IMR-90 (cell line): Measurements from ENCODE around the gene STUM. TPM values are rescaled to one million over a fixed set of nuclear protein-coding genes. Genes with fewer than 3 reads are reported as not detected.

Source experiments
- ATAC-seq: fragments of 200-7000 bp; cut with Tn5 transposase; 2 replicates; pipeline ENCODE4 v1.9.1; 2020; ENCODE audit warnings: low read depth, mild to moderate bottlenecking, moderate library complexity
- BruUV-seq: library from RNA; stranded (reverse); fragments of 400-500 nt; replicated peaks from 2 replicates; lab custom pipeline; 2021; lab: Mats Ljungman, UMichigan
- CTCF ChIA-PET: fragments of 300-600 bp; formaldehyde crosslinking; extraction: SDS; loops from one replicate; lab custom pipeline; 2021; ENCODE audit warnings: antibody characterized with exemption; lab: Yijun Ruan, JAX
- POLR2A ChIA-PET: fragments of 300-600 bp; sonication (Branson Sonifier 250); formaldehyde crosslinking; loops from one replicate; lab custom pipeline; 2022; ENCODE audit warnings: antibody characterized with exemption; ENCODE audit not compliant: unreplicated experiment; lab: Charles Lee
- DNase-seq: peaks from one replicate; pipeline ENCODE4 v3.0.0; 2013
- H2AFZ ChIP-seq: replicated peaks from 2 replicates; pipeline ENCODE3; 2013; ENCODE audit warnings: low read length, mild to moderate bottlenecking; ENCODE audit not compliant: poor library complexity
- H2AK5ac ChIP-seq: 2 replicates; pipeline ENCODE4 v1.6.1; 2013; ENCODE audit warnings: low read depth, low read length, inconsistent platforms
- H2AK9ac ChIP-seq: replicated peaks from 2 replicates; pipeline ENCODE3; 2013; ENCODE audit warnings: mild to moderate bottlenecking, low read depth, low read length, moderate library complexity; ENCODE audit not compliant: poor library complexity
- H2BK120ac ChIP-seq: 2 replicates; pipeline ENCODE4 v1.6.1; 2013; ENCODE audit warnings: low read depth, low read length, inconsistent platforms
- H2BK15ac ChIP-seq: 3 replicates; pipeline ENCODE4 v1.6.1; 2013; ENCODE audit warnings: low read depth, low read length, inconsistent platforms
- H2BK20ac ChIP-seq: 2 replicates; pipeline ENCODE4 v1.6.1; 2013; ENCODE audit warnings: low read depth, mild to moderate bottlenecking, inconsistent platforms, low read length, moderate library complexity
- H2BK5ac ChIP-seq: 2 replicates; pipeline ENCODE4 v1.6.1; 2013; ENCODE audit warnings: mild to moderate bottlenecking, low read depth, low read length, inconsistent platforms; ENCODE audit not compliant: poor library complexity, severe bottlenecking
- H3K14ac ChIP-seq: replicated peaks from 2 replicates; pipeline ENCODE4 v1.6.1; 2013; ENCODE audit warnings: low read depth, low read length, inconsistent platforms
- H3K18ac ChIP-seq: 2 replicates; pipeline ENCODE4 v1.6.1; 2013; ENCODE audit warnings: low read depth, low read length, control low read depth
- H3K23ac ChIP-seq: 2 replicates; pipeline ENCODE4 v1.6.1; 2013; ENCODE audit warnings: low read depth, low read length, inconsistent platforms
- H3K27ac ChIP-seq: 2 replicates; pipeline ENCODE4 v1.5.1; 2013; ENCODE audit warnings: mild to moderate bottlenecking, control low read depth, low read length; ENCODE audit not compliant: insufficient read depth
- H3K27me3 ChIP-seq: 2 replicates; pipeline ENCODE4 v1.6.1; 2013; ENCODE audit warnings: low read length; ENCODE audit not compliant: control insufficient read depth, insufficient read depth
- H3K36me3 ChIP-seq: 2 replicates; pipeline ENCODE4 v1.6.1; 2013; ENCODE audit warnings: low read length, mixed read lengths; ENCODE audit not compliant: control insufficient read depth, insufficient read depth
- H3K4ac ChIP-seq: 2 replicates; pipeline ENCODE4 v1.6.1; 2013; ENCODE audit warnings: low read depth, low read length, inconsistent platforms
- H3K4me1 ChIP-seq: 2 replicates; pipeline ENCODE4 v1.6.1; 2013; ENCODE audit warnings: low read length, mixed read lengths; ENCODE audit not compliant: control insufficient read depth, insufficient read depth
- H3K4me2 ChIP-seq: 2 replicates; pipeline ENCODE4 v1.6.1; 2013; ENCODE audit warnings: low read depth, mild to moderate bottlenecking, control low read depth, low read length, moderate library complexity
- H3K4me3 ChIP-seq: 2 replicates; pipeline ENCODE4 v1.5.1; 2013; ENCODE audit warnings: low read depth, mild to moderate bottlenecking, control low read depth, low read length, moderate library complexity; ENCODE audit not compliant: insufficient read depth
- H3K56ac ChIP-seq: 2 replicates; pipeline ENCODE4 v1.6.1; 2013; ENCODE audit warnings: low read length, inconsistent platforms; ENCODE audit not compliant: insufficient read depth; ENCODE audit errors: extremely low read depth
- H3K79me1 ChIP-seq, 2 experiments: 2 replicates each; pipeline ENCODE4 v1.6.1; 2013; ENCODE audit warnings: low read length in 2 of 2, inconsistent platforms in 1 of 2, low read depth in 1 of 2
- H3K9ac ChIP-seq: 2 replicates; pipeline ENCODE4 v1.6.1; 2013; ENCODE audit warnings: low read depth, low read length, control low read depth
- H3K9me1 ChIP-seq: 2 replicates; pipeline ENCODE4 v1.6.1; 2013; ENCODE audit warnings: low read length, inconsistent platforms; ENCODE audit not compliant: insufficient read depth
- H3K9me3 ChIP-seq: 2 replicates; pipeline ENCODE4 v1.6.1; 2013; ENCODE audit warnings: low read length; ENCODE audit not compliant: control insufficient read depth, insufficient read depth
- H4K20me1 ChIP-seq: 2 replicates; pipeline ENCODE4 v1.6.1; 2013; ENCODE audit warnings: low read length, inconsistent platforms; ENCODE audit not compliant: insufficient read depth
- H4K5ac ChIP-seq: 2 replicates; pipeline ENCODE4 v1.6.1; 2013; ENCODE audit warnings: mild to moderate bottlenecking, low read depth, low read length, control low read depth
- H4K8ac ChIP-seq, 2 experiments: 2 replicates each; pipeline ENCODE4 v1.6.1; 2013; ENCODE audit warnings: low read depth in 2 of 2, low read length in 2 of 2, control low read depth in 1 of 2, inconsistent platforms in 1 of 2
- H4K91ac ChIP-seq: 2 replicates; pipeline ENCODE4 v1.6.1; 2013; ENCODE audit warnings: low read depth, low read length, inconsistent platforms; ENCODE audit not compliant: insufficient read depth
- BHLHE40 ChIP-seq: fragments of 150-350 bp; IDR thresholded peaks from 2 replicates; pipeline ENCODE4 v1.6.1; 2016; ENCODE audit warnings: mild to moderate bottlenecking, low read depth, low read length
- CEBPB ChIP-seq: IDR thresholded peaks from 2 replicates; pipeline ENCODE4 v1.6.1; 2012; ENCODE audit warnings: low read depth, low read length, improper control_type of control experiment
- ELK1 ChIP-seq: fragments of 150-350 bp; IDR thresholded peaks from 2 replicates; pipeline ENCODE4 v1.6.1; 2016; ENCODE audit warnings: low read depth, mild to moderate bottlenecking, low read length, moderate library complexity, borderline replicate concordance
- MAFK ChIP-seq: IDR thresholded peaks from 2 replicates; pipeline ENCODE4 v1.6.1; 2012; ENCODE audit warnings: low read depth, low read length, improper control_type of control experiment
- MAZ ChIP-seq: IDR thresholded peaks from 2 replicates; pipeline ENCODE4 v1.6.1; 2012; ENCODE audit warnings: low read depth, mild to moderate bottlenecking, low read length, improper control_type of control experiment, moderate library complexity, borderline replicate concordance
- POLR2A ChIP-seq: IDR thresholded peaks from 2 replicates; pipeline ENCODE4 v1.6.1; 2012; ENCODE audit warnings: mild to moderate bottlenecking, low read depth, low read length
- RAD21 ChIP-seq: IDR thresholded peaks from 2 replicates; pipeline ENCODE4 v1.6.1; 2012; ENCODE audit warnings: low read length, improper control_type of control experiment
- RCOR1 ChIP-seq: IDR thresholded peaks from 2 replicates; pipeline ENCODE4 v1.6.1; 2012; ENCODE audit warnings: mild to moderate bottlenecking, low read length, improper control_type of control experiment; ENCODE audit not compliant: insufficient replicate concordance
- SMC3 ChIP-seq: fragments of 150-350 bp; IDR thresholded peaks from 2 replicates; pipeline ENCODE4 v1.6.1; 2016; ENCODE audit warnings: low read depth, mild to moderate bottlenecking, antibody characterized with exemption, low read length, moderate library complexity
- USF2 ChIP-seq: fragments of 150-350 bp; IDR thresholded peaks from 2 replicates; pipeline ENCODE4 v1.6.1; 2017; ENCODE audit warnings: mild to moderate bottlenecking, antibody characterized with exemption, low read length, low read depth
- dilution Hi-C: fragments of 300-500 bp; cut with HindIII; formaldehyde crosslinking; loops from one replicate; pipeline ENCODE4 v1.14.3; 2018; ENCODE audit warnings: low sequenced_read_pairs; ENCODE audit not compliant: unreplicated experiment
- in situ Hi-C: fragments of 300-500 bp; cut with MboI; formaldehyde crosslinking; loops from 3 replicates; pipeline ENCODE4 v1.14.3; 2019; ENCODE audit warnings: low sequenced_read_pairs, inconsistent platforms, mixed read lengths
- intact Hi-C: fragments of 100-400 bp; cut with micrococcal nuclease; formaldehyde crosslinking; loops from 2 replicates; pipeline ENCODE4 v1.10.0; 2022
- polyA plus RNA-seq, 3 experiments: library from polyadenylated mRNA; depleted of rRNA; stranded (reverse); fragments of >200 nt; gene quantifications; 2 replicates each; pipeline ENCODE4 v1.2.3, GENCODE V29; 2012; ENCODE audit warnings: low replicate concordance in 1 of 3
- total RNA-seq: library from RNA; depleted of rRNA; stranded (reverse); fragments of >200 nt; gene quantifications from 2 replicates; pipeline ENCODE4 v1.2.3, GENCODE V29; 2012

The STUM gene
- total and polyA plus RNA-seq, 2 of the 4 experiments (the other 2 are of a cell fraction) = not detected

DNA sequence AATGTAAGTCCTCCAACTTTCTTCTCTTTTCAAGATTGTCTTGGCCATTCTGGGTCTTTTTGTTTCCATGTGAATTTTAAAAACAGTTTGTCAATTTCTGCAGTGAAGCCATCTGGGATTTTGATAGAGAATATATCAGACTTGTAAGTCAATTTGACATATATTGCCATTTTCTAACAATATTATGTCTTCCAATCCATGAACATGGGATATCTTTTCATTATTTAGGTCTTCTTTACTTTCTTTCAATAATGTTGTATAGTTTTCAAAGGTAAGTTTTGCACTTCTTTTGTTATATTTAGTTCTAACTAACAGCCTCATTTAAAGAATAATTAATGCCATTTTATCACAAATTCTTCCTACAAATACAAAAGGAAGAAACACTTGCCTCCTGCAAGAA is 73.4 kb downstream of the STUM start:
- Histone ChIP-seq H2BK20ac (no peak overlapping the region), H3K27me3 (peaks cover 14% of the 10 kb centered on the region), H2BK15ac (no peak overlapping the region), H3K9ac (no peak overlapping the region), H4K20me1 (no peaks in the 10 kb centered on the region), H3K36me3 (no peaks in the 10 kb centered on the region), H4K5ac (no peak overlapping the region), H3K56ac (no peak overlapping the region), H3K14ac (no peak overlapping the region), H3K4me2 (no peak overlapping the region), H2AK9ac (no peak overlapping the region), H2AK5ac (no peak overlapping the region), H3K4ac (no peak overlapping the region), H3K4me3 (no peak overlapping the region), H4K91ac (no peak overlapping the region), H2BK5ac (no peak overlapping the region), H3K4me1 (no peaks in the 10 kb centered on the region), H4K8ac (no peak overlapping the region), H3K79me1 (no peaks in the 10 kb centered on the region), H3K27ac (no peak overlapping the region), H3K18ac (no peak overlapping the region), H3K9me3 (peaks cover 2% of the 10 kb centered on the region; the same call in 1 of the 2 replicates), H3K9me1 (no peaks in the 10 kb centered on the region), H3K23ac (no peak overlapping the region), H2AFZ (no peak overlapping the region), H2BK120ac (no peak overlapping the region)
- ATAC-seq (no peak), DNase-seq (no peak)
- dilution Hi-C loops = no loop called here
- TF ChIP-seq MAFK (no peak), CEBPB (no peak), USF2 (no peak), SMC3 (no peak), ELK1 (no peak), POLR2A (no peak), BHLHE40 (no peak), RAD21 (no peak), MAZ (no peak), RCOR1 (no peak)
- no TSS peak for BruUV-seq
- in situ Hi-C loops = no loop called here
- intact Hi-C loops = no loop called here
- ChIA-PET POLR2A (no interaction called here), CTCF (no interaction called here)
